Nucleus accumbens (tissue), 56 donors: ENCODE measurements around the gene CDKN1B.

Experiments used
- DNase-seq, 56 donors: peaks; one replicate each; lab custom pipeline; 2025; lab: John Stamatoyannopoulos, UW

The CDKN1B gene

GRCh38 chr12:12745576-12746211 is 28.5 kb downstream of the CDKN1B start:
- no peak for DNase-seq

- DNase-seq, result no peak
Observed at GRCh38 chr12:12747278-12747677, 30.1 kb downstream of the CDKN1B start.

GRCh38 chr12:12748044-12748443 is 30.9 kb downstream of the CDKN1B start:
- DNase-seq, result no peak

GRCh38 chr12:12749433-12749832 is 32.3 kb downstream of the CDKN1B start:
- peak in 27 of 56 donors; percentile 2 to 54 (median 14) for DNase-seq

- DNase-seq, result no peak
Observed at GRCh38 chr12:12755923-12756322, 38.8 kb downstream of the CDKN1B start.

GRCh38 chr12:12757121-12757520 is 40.0 kb downstream of the CDKN1B start:
- DNase-seq, result no peak

- no peak for DNase-seq
Observed at GRCh38 chr12:12759234-12759915, 42.2 kb downstream of the CDKN1B start.

- DNase-seq, result no peak
Observed at GRCh38 chr12:12764824-12765223, 47.7 kb downstream of the CDKN1B start.

- DNase-seq, result no peak
Observed at GRCh38 chr12:12770262-12770661, 53.1 kb downstream of the CDKN1B start.
